NOMO-1 treated with dmso at 0.1 percent for 144 hours (cell line): ENCODE data around the gene SH3BP4.

Experiments used
- DNase-seq: peaks from one replicate; lab custom pipeline; 2025; ENCODE audit not compliant: unreplicated experiment; lab: John Stamatoyannopoulos, UW

Gene SH3BP4

GRCh38 chr2:234964631-234965461 lies 13.0 kb downstream of the SH3BP4 start:
- DNase-seq, result no peak

DNA sequence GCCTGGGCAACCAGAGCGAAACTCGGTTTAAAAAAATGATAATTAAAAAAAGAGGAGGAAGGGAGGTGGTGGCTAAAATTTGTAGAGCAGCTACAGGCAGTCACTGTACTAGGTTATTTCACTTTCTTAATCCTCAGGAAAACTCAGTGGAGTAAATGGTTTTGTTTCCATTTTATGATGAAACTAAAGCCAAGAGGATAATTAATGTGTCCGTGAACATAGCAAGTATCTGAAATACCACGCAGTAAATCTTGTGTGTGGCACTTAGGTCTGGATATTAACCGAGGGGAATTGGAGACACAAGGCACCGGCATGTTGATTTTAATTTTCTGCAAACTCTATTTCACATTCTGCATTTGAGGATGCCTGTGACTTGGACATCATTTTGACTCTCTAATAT lies 14.5 kb downstream of the SH3BP4 start:
- peak; percentile 3 for DNase-seq

DNA sequence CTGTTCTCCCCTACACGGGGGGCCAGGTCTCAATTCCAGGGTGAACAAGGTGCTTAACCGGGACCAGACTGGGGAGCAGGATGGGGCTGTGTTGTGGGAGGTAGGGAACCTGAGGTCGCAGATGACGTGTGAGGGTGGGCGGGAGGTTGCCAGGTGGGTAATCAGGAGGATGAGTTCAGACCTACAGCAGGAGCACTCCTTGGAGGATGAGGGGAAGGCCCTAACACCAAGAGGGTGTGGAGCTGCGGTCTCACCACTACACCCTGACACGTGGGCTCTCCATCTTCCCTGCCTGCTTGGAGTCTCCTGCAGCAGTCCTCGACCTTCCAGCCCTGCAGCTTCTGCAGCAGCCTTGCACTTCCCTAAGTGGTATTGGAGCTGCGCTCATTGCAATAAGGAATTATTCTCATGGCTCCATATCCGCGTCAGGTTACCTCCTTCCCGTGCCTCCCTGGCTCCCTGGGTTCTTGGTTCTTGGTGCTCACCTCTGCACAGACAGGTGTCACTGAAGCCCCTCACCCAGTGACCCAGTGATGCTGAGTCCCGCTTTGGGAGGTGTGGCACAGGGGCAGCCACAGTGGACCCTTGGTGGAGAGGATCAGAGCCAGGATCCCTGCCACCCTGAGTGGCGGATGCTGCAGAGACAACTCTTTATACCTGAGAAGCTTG lies 15.5 kb downstream of the SH3BP4 start:
- no peak for DNase-seq

GRCh38 chr2:234967870-234968208 lies 16.0 kb downstream of the SH3BP4 start:
- DNase-seq, result no peak

GRCh38 chr2:234968631-234969305 lies 17.0 kb downstream of the SH3BP4 start:
- peak; percentile 25 for DNase-seq

DNA sequence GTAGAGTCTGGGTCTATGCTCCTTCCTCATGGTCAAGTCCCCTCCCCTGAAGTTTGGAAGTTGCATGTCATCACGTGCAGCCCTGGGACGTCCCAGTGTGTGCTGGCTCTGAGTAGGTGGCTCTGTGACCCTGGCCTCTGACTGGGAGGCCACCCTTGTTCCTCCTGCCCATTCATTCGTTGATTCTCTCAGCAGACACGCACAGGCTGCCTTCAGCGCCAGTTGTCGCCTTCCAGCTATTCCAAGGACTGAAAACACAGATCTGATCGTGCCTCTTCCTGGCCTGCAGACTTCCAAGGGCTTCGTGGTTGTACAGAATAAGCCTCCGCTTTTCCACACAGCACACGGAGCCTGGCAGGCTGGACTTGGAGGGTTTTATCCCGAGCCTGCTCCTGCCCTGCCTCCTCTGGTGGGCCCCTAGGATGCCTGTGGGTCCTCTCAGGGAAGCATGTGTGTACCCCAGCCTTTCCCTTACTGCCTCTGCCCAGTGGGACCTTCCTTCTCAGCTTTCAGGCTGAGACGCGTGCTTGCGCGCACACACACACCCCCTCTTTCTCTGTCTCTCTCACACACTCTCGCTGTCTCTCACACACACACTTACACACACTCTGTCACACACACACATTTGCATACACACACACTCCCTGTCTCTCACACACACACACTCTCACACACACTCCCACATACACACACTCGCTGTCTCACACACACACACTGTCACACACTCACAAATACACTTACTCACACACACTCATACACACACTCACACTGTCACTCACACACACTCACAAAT lies 17.7 kb downstream of the SH3BP4 start:
- no peak for DNase-seq

DNA sequence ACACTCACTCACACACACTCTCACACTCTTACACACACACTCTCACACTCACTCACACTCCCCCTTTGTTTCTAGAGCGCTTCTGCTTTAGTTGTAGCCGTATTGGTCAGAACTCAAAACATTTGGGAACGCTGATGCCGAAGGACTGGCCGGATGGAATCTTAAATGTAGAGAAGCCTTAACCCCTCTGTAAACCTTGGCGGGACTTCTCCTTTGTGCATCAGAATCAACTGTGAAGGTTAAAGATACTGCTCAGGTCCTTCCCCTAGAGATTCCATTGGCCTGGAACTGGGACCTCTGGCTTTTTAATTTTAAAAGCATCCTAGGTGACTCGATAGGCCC lies 18.3 kb downstream of the SH3BP4 start:
- DNase-seq, result no peak

- no peak for DNase-seq
These were observed 18.7 kb downstream of the SH3BP4 start for GRCh38 chr2:234970477-234970882.

GRCh38 chr2:234971496-234971895 lies 19.7 kb downstream of the SH3BP4 start:
- DNase-seq, result no peak

DNA sequence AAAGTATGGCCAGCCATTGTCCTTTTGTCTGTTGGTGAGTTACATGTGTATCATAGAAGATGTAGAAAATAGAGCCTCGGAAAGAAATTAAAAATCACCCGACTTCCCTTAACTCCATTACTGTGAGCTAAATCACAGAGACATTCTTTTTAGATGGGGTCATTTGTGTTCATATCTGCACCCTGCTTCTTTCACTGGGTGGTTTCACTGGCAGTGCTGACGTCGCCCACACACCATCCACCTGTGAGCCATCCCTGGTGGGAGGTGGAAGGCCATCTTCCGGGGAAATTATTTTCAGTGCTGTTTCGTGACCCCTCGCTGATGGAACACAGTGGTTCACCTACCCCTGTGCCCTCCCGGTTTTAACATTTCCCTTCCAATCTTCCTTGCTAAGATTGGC lies 21.2 kb downstream of the SH3BP4 start:
- DNase-seq, result no peak

GRCh38 chr2:234974501-234975385 lies 22.9 kb downstream of the SH3BP4 start:
- DNase-seq, result no peak

DNA sequence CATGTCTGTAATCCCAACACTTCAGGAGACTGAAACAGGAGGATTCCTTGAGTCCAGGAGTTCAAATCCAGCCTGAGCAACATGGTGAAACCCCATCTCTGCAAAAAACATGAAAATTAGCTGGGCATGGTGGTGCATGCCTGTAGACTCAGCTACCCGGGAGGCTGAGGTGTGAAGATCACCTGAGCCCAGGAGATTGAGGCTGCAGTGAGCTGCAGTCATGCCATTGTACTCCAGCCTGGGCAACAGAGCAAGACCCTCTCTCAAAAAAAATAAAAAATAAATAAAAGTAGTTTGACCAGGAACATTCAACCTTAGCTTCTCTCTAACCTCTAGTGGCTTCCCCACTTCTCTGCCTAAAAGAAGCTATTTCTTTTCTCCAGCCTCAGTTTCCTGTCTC lies 23.8 kb downstream of the SH3BP4 start:
- DNase-seq, result no peak

DNA sequence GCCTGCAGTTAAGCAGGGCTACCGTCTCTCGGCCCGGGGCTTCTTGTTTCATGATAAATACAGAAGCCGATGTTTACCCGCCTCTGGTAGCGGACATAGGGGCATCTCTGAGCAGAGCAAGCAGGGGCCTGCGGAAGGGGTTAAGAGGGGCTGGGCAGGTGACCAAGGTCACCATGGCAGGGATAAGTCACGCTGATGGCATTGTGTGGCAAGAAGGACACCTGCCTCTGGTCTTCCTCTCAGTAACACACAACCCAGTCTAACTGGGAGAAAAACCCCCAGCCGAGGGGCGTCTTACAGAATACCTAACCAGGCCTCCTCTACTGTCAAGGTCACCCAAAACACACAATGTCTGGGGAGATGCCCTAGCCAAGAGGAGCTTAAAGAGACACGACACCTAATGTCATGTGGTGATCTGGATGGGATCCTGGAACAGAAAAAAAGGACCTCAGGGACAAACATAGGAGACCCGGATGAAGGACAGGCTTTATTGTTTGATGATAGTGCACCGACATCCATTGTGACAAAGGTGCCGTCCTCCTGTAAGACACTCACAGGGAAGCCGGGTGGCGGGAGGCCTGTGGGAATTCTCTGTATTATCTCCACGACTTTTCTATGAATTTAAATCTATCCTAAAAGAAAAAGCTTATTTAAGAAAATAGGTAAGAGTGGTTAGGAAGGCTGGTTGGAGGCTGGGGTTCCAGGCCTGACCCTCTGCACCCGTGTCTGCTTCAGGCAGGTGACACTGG lies 24.8 kb downstream of the SH3BP4 start:
- DNase-seq, result no peak

GRCh38 chr2:234977228-234977679 lies 25.4 kb downstream of the SH3BP4 start:
- no peak for DNase-seq

DNA sequence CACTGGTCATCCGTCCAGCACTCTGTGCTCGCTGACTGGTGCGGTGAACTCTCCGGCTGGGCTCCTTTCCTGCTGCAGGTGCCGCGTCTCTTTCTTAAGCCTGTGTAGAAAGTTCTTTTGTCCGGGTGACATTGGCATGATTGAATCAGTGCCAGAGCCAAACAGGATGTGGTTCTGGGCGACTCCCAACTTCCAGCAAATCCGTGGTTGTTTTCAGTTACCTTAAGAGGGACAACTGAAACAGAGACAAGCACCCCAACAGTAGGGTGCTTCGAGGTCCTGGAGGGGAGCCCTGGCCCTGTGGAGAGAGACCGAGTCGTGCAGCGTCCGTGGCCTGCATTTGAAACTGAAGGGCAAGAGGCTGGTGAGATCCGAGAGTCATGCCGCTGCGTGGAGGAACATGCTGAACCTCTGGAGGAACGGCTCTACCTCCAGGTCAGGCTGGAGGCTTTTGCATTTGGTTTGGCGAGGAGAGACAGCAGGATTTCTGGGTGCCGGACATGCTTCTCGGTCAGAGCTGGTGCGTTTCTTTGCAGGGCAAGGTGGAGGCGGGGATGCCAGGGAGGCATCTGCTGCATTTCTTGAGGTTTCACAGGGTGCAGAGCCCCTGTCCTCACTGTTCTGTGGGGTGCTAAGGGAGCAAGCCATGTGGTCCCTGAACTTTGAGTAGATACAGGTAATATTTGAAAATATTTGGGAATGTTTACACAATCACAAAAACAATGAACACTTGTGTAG lies 26.8 kb downstream of the SH3BP4 start:
- DNase-seq, result no peak

GRCh38 chr2:234979204-234980167 lies 27.7 kb downstream of the SH3BP4 start:
- no peak for DNase-seq

GRCh38 chr2:234980451-234981187 lies 28.8 kb downstream of the SH3BP4 start:
- DNase-seq, result no peak
